ENCODE measurements around the gene PCNP. TPM values are rescaled to one million over a fixed set of nuclear protein-coding genes. Genes with fewer than 3 reads are reported as not detected.

PCNP gene
- total RNA-seq, 3 donors from 2014 or later, result 96.2 to 127 (median 120) TPM

DNA sequence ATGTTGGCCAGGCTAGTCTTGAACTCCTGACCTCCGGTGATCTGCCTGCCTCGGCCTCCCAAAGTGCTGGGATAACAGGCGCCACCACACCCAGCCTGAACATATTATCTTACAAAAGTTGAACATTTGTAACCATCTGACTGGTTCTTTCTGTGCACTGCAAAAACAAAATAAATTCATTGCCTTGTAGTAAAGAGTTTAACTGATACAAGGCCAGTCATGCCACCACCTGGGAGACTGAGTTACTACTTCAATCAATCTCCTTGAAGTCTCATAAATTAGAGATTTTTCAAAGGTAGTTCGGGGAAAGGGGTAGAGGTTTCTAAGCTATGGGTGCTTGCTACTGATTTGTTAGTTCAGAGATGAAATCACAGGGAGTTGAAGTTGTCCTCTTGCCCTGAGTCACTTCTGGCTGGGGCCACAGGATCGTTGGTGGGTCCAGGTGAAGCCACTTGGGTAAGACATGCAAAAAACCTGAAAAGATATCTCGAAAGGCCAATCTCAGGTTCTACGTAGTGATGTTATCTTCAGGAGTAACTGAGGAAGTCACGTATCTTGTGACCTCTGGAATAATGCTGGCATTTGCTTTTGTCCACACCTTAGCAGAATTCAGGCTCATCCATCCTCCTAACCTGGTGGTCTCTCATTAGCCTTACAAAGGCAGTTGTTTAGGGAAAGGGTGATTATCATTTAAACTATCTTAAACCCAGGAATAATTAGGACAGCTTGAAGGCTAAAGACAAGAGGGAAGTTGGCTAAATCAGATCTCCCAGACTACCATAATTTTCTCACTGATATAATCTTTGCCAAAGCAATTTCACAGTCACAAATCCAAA lies 69.2 kb downstream of the PCNP start:
- no peak for DNase-seq (ENCODE audit: low spot score in 2 of 2)
- no peak for TF ChIP-seq POLR2AphosphoS5 (IDR thresholded peaks at IDR 0.05)
- TF ChIP-seq, protein P1, sequence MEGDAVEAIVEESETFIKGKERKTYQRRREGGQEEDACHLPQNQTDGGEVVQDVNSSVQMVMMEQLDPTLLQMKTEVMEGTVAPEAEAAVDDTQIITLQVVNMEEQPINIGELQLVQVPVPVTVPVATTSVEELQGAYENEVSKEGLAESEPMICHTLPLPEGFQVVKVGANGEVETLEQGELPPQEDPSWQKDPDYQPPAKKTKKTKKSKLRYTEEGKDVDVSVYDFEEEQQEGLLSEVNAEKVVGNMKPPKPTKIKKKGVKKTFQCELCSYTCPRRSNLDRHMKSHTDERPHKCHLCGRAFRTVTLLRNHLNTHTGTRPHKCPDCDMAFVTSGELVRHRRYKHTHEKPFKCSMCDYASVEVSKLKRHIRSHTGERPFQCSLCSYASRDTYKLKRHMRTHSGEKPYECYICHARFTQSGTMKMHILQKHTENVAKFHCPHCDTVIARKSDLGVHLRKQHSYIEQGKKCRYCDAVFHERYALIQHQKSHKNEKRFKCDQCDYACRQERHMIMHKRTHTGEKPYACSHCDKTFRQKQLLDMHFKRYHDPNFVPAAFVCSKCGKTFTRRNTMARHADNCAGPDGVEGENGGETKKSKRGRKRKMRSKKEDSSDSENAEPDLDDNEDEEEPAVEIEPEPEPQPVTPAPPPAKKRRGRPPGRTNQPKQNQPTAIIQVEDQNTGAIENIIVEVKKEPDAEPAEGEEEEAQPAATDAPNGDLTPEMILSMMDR (IDR thresholded peaks at IDR 0.05), result no peak
- TF ChIP-seq POLR2A (IDR thresholded peaks at IDR 0.05), result no peak
- Histone ChIP-seq H3K4me1 (no peaks in the 10 kb centered on the region), H3K27ac (no peak overlapping the region), H3K27me3 (no peaks in the 10 kb centered on the region), H3K4me3 (no peak overlapping the region), H3K36me3 (no peaks in the 10 kb centered on the region), H3K9me3 (no peaks in the 10 kb centered on the region)
- intact Hi-C loops (cut with DNase I; ENCODE audit: low total_unique reads), result no loop called here

Other genes starting within 250 kb of the PCNP start
- gene SENP7, start 61.0 kb upstream of the PCNP start, total RNA-seq, result 10 to 100 TPM; 26.6 to 43.2 (median 26.9) TPM
- gene TRMT10C, start 12.3 kb upstream of the PCNP start, total RNA-seq, result 10 to 100 TPM; 17.8 to 27.2 (median 25.6) TPM
- 10 to 100 TPM; 23.4 to 38.2 (median 25.9) TPM for gene ZBTB11, start 103.0 kb downstream of the PCNP start, total RNA-seq
- 1,000 to 10,000 TPM; 1,294 to 2,381 (median 2,029) TPM for gene RPL24, start 112.5 kb downstream of the PCNP start, total RNA-seq
- gene CEP97, start 150.4 kb downstream of the PCNP start, total RNA-seq, result 10 to 100 TPM in 2 of 3 donors, 1 to 10 TPM in 1; 7.4 to 13.2 (median 12.1) TPM
- 10 to 100 TPM in 2 of 3 donors, 1 to 10 TPM in 1; 7.7 to 21.6 (median 17.0) TPM for gene NXPE3, start 205.0 kb downstream of the PCNP start, total RNA-seq

Measured in breast epithelium (tissue), 4 donors.